ENCODE results near the gene EIF4E1B.

Gene EIF4E1B

DNA sequence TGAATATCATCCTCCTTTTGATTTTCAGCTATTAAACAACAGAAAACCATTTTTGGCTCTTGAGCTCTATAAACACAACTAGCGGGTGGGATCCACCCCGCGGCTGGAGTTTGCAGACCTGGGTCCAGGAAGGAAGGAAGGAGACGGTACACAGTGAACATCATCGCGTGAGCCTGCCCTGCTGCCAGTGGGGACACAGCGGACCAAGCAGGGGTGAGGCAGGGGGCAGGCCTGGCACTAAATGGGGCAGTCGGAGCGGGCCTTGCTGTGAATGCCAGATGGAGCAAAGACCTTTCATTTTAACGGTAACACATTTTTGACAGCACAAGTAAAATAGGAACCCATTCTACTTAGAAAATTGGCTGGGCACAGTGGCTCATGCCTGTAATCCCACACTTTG, 31.2 kb downstream of the EIF4E1B start:
- no peak for DNase-seq (ENCODE audit: low spot score)
- no peak for TF ChIP-seq CTCF (IDR thresholded peaks at IDR 0.05; ENCODE audit: extremely low read depth, missing control alignments)

DNA sequence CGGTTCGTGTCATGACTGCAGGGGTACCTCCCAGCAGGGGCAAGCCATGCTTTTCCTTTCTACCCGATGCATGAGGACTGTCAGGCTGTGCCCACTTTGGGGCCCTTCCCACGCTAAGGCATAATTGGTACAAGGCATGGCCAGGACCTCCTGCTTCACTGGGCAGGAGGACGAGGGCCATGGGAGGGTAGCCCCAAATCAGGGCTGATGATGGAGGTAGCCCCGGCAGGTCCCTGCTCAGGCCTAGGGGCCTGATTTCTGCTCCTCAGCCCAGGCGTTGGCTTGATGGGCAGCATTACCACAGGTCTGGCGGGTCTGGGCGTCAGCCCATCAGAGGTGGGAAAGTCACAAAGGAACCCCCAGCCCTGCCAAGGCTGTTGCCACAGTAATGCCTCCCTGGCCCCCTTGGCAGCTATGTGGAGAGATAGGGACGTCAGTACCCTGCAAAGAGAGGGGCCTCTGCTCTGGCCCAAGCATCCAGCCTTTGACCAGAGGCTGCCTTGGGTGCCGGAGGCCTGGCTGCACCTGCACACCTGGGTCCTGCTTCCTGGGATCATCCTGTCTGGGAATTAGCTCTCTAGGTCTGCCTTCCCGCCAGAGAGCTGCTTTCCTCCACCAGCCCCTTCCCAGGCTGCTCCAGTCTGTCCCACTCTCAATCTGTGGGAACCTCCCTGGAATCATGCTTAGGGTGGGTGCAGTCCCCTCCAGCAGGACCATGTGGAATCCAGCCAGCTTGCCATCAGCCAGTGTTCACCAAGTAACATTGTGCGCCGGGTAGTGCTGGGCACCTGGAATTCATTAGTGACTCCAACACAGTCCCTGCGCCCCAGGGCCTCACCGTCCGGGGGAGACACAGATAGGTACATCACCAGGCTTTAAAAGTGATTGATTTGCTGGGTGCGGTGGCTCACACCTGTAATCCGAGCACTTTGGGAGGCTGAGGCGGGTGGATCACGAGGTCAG, 32.2 kb downstream of the EIF4E1B start:
- TF ChIP-seq CTCF (IDR thresholded peaks at IDR 0.05; ENCODE audit: extremely low read depth, missing control alignments): no peak
- no peak for DNase-seq (ENCODE audit: low spot score)

DNA sequence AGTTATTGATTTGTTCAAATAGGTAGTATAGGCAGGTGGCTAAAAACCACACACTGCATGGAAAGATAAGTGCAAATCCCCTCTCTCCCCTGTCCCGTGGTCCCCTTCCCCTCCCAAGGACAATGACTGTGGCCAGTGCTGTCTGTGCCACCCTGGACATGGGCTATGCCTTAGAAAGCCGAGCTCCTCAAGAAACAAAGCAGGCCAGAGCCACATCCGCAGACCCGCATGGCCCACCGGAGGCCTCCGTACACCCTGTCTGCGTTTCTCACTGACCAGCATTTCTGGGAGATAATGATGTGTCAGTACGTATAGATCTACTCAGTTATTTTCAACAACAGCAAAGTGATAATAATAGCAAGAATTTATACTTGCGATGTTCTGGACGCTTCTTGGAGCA, 33.1 kb downstream of the EIF4E1B start:
- no peak for TF ChIP-seq CTCF (IDR thresholded peaks at IDR 0.05; ENCODE audit: extremely low read depth, missing control alignments)

GRCh38 chr5:176664479-176664878, 34.0 kb downstream of the EIF4E1B start:
- no peak for DNase-seq (ENCODE audit: low spot score)

More for the DNA sequence above, 33.1 kb downstream of the EIF4E1B start:
- no peak for DNase-seq (ENCODE audit: low spot score)

DNA sequence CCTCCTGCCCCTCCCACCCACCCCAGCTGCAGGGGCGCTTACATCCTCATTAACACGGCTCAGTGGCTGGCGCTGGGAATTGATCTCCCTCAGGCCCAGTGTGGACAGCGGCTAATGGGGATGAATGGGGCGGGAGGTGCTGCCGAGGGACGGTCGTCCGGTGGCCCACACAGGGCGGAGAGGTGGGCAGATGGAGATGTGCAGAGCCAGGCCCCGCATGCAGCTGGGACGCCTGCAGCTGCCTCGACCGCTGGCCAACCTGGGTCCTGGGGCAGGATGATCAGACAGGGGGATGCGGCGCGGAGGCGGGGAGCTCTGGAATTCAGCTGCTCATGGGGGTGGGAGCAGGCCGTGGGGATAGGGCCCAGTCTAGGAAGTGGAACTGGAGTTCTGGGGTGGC, 34.4 kb downstream of the EIF4E1B start:
- no peak for TF ChIP-seq CTCF (IDR thresholded peaks at IDR 0.05; ENCODE audit: extremely low read depth, missing control alignments)
- DNase-seq (ENCODE audit: low spot score): no peak

More at GRCh38 chr5:176664479-176664878, 34.0 kb downstream of the EIF4E1B start:
- no peak for TF ChIP-seq CTCF (IDR thresholded peaks at IDR 0.05; ENCODE audit: extremely low read depth, missing control alignments)

GRCh38 chr5:176665517-176665916, 35.0 kb downstream of the EIF4E1B start:
- no peak for TF ChIP-seq CTCF (IDR thresholded peaks at IDR 0.05; ENCODE audit: extremely low read depth, missing control alignments)
- no peak for DNase-seq (ENCODE audit: low spot score)

- DNase-seq (ENCODE audit: low spot score): no peak
- no peak for TF ChIP-seq CTCF (IDR thresholded peaks at IDR 0.05; ENCODE audit: extremely low read depth, missing control alignments)
These were observed 37.2 kb downstream of the EIF4E1B start for GRCh38 chr5:176667637-176668036.

Measured in GM20000 (cell line).